Loucy (cell line): ENCODE measurements around the gene SP6.

Experiments
- H2AFZ ChIP-seq: fragments of 200-600 bp; sonication (generic); 2 replicates; pipeline ENCODE4 v1.6.0; 2016; ENCODE audit warnings: antibody characterized with exemption, mild to moderate bottlenecking, low read length, moderate library complexity
- H3F3A ChIP-seq: fragments of 200-600 bp; 2 replicates; pipeline ENCODE4 v1.6.0; 2016; ENCODE audit warnings: antibody characterized with exemption, low read depth, mild to moderate bottlenecking
- H3K27me3 ChIP-seq: fragments of 200-600 bp; sonication (generic); 2 replicates; pipeline ENCODE4 v1.6.1; 2014; ENCODE audit warnings: low read length, mild to moderate bottlenecking; ENCODE audit not compliant: insufficient read depth, poor library complexity, severe bottlenecking
- H3K36me3 ChIP-seq: fragments of 200-600 bp; sonication (generic); 2 replicates; pipeline ENCODE4 v1.6.1; 2016; ENCODE audit warnings: low read length; ENCODE audit not compliant: insufficient read depth
- H3K4me1 ChIP-seq: fragments of 200-600 bp; sonication (generic); 2 replicates; pipeline ENCODE4 v1.5.1; 2014; ENCODE audit warnings: low read length, mild to moderate bottlenecking; ENCODE audit not compliant: insufficient read depth, poor library complexity, severe bottlenecking
- H3K4me2 ChIP-seq: fragments of 200-600 bp; sonication (generic); 2 replicates; pipeline ENCODE4 v1.6.0; 2014; ENCODE audit warnings: antibody characterized with exemption, low read length, low read depth, mild to moderate bottlenecking; ENCODE audit not compliant: poor library complexity, severe bottlenecking
- H3K4me3 ChIP-seq: fragments of 200-600 bp; sonication (generic); 2 replicates; pipeline ENCODE4 v1.5.1; 2014; ENCODE audit warnings: low read length, mild to moderate bottlenecking, mixed read lengths; ENCODE audit not compliant: poor library complexity, severe bottlenecking
- H3K79me2 ChIP-seq: fragments of 200-600 bp; sonication (generic); 2 replicates; pipeline ENCODE4 v1.6.1; 2014; ENCODE audit warnings: low read length; ENCODE audit not compliant: insufficient read depth
- H3K9ac ChIP-seq: fragments of 200-600 bp; sonication (generic); 2 replicates; pipeline ENCODE4 v1.6.0; 2014; ENCODE audit warnings: mild to moderate bottlenecking, low read depth, low read length, moderate library complexity; ENCODE audit not compliant: poor library complexity, severe bottlenecking
- H3K9me2 ChIP-seq: fragments of 200-600 bp; sonication (generic); replicated peaks from 2 replicates; pipeline ENCODE4 v1.6.1; 2016; ENCODE audit warnings: low read depth, low read length, mixed read lengths
- H3K9me3 ChIP-seq: fragments of 200-600 bp; sonication (generic); 2 replicates; pipeline ENCODE4 v1.6.1; 2014; ENCODE audit warnings: mild to moderate bottlenecking, antibody characterized with exemption, low read length, low read depth; ENCODE audit not compliant: insufficient read depth
- H4K20me1 ChIP-seq: fragments of 200-600 bp; sonication (generic); 2 replicates; pipeline ENCODE4 v1.6.0; 2014; ENCODE audit warnings: antibody characterized with exemption, low read length, mild to moderate bottlenecking; ENCODE audit not compliant: insufficient read depth, poor library complexity, severe bottlenecking
- EZH2phosphoT487 ChIP-seq: fragments of 200-600 bp; IDR thresholded peaks from 2 replicates; pipeline ENCODE4 v1.6.1; 2018; ENCODE audit warnings: antibody characterized with exemption, mild to moderate bottlenecking, moderate library complexity, borderline replicate concordance
- TF ChIP-seq, protein P1 (sequence below): fragments of 200-600 bp; sonication (generic); conservative IDR thresholded peaks from 2 replicates; pipeline ENCODE4 v1.5.1; 2014; ENCODE audit warnings: mild to moderate bottlenecking, antibody characterized with exemption, low read length

The SP6 gene

DNA sequence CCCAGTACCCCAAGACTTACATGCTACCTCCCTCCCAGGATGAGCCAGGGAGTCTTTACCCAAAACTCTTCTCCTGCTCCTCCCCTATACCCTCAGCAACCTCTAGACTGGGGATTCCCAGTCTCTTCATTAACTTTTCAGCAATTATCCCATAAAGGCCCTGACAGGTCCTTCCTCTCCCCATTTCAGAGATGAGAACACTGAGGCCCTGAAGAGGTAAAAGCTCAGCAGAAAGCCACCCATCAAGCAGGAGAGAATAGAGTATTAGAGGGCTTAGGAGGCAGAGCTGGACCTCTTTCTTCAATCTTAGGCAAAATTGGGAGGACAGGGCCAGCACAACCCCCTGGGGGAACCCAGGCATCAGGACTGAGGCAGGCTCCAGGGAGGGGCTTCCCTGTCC, 5.9 kb upstream of the SP6 start:
- H3K79me2 ChIP-seq: no peaks in the 10 kb centered on the region
- H2AFZ ChIP-seq: no peak overlapping the region
- no peaks in the 10 kb centered on the region for H3F3A ChIP-seq
- TF ChIP-seq, protein P1, sequence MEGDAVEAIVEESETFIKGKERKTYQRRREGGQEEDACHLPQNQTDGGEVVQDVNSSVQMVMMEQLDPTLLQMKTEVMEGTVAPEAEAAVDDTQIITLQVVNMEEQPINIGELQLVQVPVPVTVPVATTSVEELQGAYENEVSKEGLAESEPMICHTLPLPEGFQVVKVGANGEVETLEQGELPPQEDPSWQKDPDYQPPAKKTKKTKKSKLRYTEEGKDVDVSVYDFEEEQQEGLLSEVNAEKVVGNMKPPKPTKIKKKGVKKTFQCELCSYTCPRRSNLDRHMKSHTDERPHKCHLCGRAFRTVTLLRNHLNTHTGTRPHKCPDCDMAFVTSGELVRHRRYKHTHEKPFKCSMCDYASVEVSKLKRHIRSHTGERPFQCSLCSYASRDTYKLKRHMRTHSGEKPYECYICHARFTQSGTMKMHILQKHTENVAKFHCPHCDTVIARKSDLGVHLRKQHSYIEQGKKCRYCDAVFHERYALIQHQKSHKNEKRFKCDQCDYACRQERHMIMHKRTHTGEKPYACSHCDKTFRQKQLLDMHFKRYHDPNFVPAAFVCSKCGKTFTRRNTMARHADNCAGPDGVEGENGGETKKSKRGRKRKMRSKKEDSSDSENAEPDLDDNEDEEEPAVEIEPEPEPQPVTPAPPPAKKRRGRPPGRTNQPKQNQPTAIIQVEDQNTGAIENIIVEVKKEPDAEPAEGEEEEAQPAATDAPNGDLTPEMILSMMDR: no peak
- H3K9ac ChIP-seq: no peak overlapping the region
- no peak overlapping the region for H3K4me2 ChIP-seq
- H3K4me3 ChIP-seq: no peak overlapping the region
- no peaks in the 10 kb centered on the region for H3K9me3 ChIP-seq
- no peaks in the 10 kb centered on the region for H3K9me2 ChIP-seq
- H3K4me1 ChIP-seq: no peaks in the 10 kb centered on the region
- no peaks in the 10 kb centered on the region for H4K20me1 ChIP-seq
- peaks cover 14% of the 10 kb centered on the region for H3K27me3 ChIP-seq
- no peaks in the 10 kb centered on the region for H3K36me3 ChIP-seq

GRCh38 chr17:47855737-47856136, 4.8 kb upstream of the SP6 start:
- H3K4me1 ChIP-seq: no peaks in the 10 kb centered on the region
- peaks cover 14% of the 10 kb centered on the region for H3K27me3 ChIP-seq
- H3K79me2 ChIP-seq: no peaks in the 10 kb centered on the region
- H3K9me3 ChIP-seq: no peaks in the 10 kb centered on the region
- H4K20me1 ChIP-seq: no peaks in the 10 kb centered on the region
- no peak overlapping the region for H3K4me2 ChIP-seq
- TF ChIP-seq, protein P1: no peak
- no peak for TF ChIP-seq EZH2phosphoT487
- H3K9ac ChIP-seq: no peak overlapping the region
- H3K9me2 ChIP-seq: no peaks in the 10 kb centered on the region
- H3K36me3 ChIP-seq: no peaks in the 10 kb centered on the region
- no peak overlapping the region for H3K4me3 ChIP-seq
- no peaks in the 10 kb centered on the region for H3F3A ChIP-seq
- no peak overlapping the region for H2AFZ ChIP-seq

- Histone ChIP-seq H3K4me1 (no peaks in the 10 kb centered on the region), H3K9ac (no peak overlapping the region), H4K20me1 (no peaks in the 10 kb centered on the region), H3K36me3 (no peaks in the 10 kb centered on the region), H3F3A (no peaks in the 10 kb centered on the region), H3K9me3 (no peaks in the 10 kb centered on the region), H2AFZ (no peak overlapping the region), H3K4me3 (no peak overlapping the region), H3K79me2 (no peaks in the 10 kb centered on the region), H3K4me2 (no peak overlapping the region), H3K27me3 (peaks cover 14% of the 10 kb centered on the region), H3K9me2 (no peaks in the 10 kb centered on the region)
- TF ChIP-seq EZH2phosphoT487: no peak
- TF ChIP-seq, protein P1: no peak
Observed at GRCh38 chr17:47853616-47854015, 2.7 kb upstream of the SP6 start.
